OCI-M2 (cell line): ENCODE measurements around the gene PSME3IP1.

Experiments
- DNase-seq: peaks from one replicate; lab custom pipeline; 2025; ENCODE audit not compliant: unreplicated experiment; lab: John Stamatoyannopoulos, UW

The PSME3IP1 gene

DNA sequence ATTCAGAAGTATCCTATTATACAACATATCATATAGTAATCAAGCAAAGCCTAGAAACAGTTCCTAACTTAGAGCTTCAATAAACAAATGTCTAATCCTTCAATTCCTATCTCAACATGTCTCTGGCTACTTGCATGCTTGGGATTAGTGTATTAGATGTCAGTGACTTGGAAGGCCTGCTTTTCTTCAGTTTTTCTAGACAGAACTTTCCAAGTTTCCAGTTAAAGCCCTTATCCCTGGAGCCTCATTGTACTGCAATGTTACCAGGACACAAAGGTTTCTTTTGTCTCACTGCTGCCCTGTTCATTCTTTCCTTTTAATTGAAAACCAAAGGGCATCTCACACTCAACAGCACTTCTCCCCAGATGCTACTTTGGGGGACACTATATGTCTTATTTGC lies 16.5 kb downstream of the PSME3IP1 start:
- no peak for DNase-seq

DNA sequence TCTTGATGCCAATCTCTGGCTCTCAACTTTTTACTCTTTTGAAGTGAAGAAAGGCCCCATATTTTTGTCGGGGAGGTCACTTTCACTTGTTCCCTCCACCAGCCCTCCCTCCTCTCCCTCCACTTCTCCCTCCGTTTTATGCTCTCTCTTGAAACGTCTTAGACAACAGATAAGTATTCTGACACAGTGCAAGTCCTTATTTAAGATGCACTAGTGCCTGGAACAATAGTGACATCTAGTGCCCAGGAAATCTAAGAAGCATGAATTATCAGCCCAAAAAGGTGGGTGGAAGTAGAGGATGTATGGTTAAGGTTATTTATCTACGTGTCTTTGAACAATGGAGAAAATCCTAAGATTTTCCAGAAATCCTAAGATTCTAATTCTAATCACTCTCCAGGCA lies 17.9 kb downstream of the PSME3IP1 start:
- no peak for DNase-seq

DNA sequence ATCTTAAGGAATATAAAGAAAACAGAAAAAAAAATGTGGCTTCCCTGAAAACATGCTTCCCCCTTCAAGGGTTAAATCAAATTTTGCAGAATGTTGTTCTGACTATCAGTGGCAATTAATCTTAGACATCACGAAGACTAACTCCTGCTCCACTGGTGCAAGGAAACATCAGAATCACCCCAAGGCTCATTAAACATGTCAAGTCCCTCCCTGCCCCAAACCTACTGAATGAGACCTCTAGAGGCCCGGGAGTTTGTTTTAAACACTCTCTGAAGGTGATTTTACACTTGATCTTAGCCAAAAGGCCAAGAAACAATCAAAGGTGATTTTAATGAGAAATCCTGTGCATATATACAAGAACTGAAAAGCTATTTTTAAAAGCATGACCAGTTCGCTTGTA lies 18.3 kb downstream of the PSME3IP1 start:
- DNase-seq: no peak

DNA sequence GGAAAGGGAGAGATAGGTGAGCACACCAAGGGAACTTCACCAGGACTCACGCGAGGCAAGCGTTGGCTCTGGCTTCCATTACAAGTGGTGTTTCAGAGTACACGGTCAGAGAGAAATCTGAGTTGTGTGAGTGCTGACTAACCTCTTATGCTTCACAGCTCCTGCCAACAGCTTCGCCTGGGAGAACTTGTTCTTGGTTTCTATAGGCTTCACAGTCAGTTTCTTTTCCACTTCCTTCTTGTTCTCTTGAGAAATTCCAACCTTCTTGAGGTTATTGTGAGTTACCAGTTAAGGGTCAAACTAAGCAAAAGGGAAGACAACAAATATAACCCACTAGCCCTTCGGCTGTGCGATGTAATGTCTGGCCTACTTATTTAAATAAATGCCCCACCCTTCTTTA lies 18.9 kb downstream of the PSME3IP1 start:
- no peak for DNase-seq

DNA sequence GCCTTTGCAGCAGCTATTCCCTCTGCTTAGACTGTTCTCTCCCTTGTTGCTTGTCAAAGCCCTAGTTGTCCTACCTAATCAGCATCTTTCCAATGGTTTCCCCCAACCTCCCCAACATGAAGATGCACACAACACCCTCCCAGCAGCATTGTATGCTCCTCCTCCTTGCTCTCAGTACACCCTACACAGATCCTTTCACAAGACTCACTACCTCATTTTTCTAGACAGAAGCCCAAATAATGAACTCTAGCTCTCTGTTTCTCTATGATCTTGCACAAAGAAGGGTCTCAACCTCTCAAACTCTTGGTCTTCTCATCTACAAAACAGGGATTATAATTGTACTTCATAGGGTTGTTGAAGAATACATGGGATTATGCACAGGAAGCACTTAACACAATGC lies 19.4 kb downstream of the PSME3IP1 start:
- DNase-seq: no peak

DNA sequence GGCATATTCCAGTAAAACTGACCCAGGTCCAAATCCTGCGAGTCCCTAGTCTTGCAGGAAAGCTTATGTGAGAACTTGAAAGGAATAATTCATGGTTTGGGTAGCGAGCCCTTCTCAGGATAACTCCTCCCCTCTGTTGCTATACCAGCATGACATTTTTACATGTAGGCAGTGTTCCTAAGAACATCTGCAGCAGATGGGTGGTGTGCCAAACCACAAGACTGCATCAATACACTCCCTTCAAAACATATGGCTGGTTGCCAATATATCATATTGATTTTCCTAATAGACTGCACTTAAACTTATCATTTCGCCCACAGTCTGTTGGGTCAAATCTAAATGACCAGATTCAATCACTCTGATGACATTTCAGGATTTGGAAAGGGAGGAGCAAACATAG lies 19.9 kb downstream of the PSME3IP1 start:
- DNase-seq: no peak

DNA sequence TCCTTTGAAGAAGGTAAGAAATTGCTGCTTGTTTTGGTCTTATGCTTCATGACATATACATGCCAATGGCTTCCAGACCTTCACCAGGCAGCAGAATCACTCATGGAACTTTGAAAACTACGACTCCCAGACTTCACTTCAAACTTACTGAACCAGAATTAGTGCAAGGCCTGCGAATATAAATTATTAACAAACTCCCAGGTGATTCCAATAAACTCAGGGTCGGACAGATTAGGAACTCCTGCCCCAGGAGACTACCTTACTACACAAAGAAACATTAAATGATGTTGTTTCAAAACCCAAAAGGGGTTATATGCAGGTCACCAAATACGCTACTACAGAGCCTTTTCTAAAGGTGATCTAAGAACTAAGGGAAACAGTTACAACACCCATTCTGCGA lies 20.4 kb downstream of the PSME3IP1 start:
- DNase-seq: no peak

DNA sequence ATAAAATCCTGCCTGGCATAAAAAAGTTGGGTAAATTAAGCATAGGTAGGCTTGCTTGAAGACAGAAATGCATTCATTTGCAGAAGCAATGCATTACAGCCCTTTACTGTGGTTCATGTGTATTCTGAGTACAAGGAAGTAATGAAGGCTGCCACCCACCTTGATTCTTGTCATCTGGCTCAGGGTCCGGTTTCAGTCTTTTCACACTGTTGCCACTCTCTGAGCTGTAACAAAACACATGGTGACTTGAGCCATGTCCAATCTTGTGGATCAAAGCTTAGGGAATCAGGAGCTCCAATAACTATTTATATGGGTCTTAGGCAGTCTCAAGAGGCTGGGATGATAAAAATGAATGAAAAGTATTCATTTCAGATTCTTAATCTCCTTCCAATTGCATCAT lies 22.0 kb downstream of the PSME3IP1 start:
- DNase-seq: no peak

DNA sequence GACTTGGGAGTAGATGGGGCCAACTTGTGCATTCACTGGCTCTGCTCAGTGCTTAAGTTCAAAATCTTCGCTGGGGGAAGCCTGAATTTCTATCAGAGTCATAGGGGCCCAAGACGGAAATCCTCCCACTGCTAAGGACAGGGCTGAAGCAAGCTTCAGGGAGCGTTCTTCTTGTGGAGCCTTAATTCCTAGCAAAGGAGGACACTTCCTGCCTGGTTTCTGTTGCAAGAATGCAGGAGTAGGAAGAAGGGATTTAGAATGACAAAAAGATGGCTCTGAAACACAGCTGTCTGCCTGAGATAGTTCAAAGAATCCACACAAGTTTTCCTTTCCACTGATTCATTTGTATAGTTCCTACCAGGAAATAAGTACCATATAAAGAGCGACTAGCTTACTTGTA lies 26.4 kb downstream of the PSME3IP1 start:
- no peak for DNase-seq

DNA sequence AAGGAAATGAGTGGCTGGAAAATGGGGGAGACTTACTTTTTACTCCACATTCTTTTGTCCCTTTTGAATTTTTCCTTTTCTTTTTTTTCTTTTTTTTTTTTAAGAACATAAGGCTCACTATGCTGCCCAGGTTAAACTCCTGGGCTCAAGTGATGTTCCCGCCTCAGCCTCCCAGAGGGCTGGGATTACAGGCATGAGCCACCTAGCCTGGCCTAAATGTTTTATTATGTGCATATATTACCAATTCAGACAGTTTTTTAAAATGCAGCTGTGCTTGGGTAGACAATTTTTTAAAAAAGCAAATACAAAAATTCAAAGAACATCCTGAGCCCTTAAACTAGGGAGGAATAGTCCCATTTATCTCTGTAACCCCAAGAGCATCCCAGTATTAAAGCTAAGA lies 28.3 kb downstream of the PSME3IP1 start:
- DNase-seq: no peak

DNA sequence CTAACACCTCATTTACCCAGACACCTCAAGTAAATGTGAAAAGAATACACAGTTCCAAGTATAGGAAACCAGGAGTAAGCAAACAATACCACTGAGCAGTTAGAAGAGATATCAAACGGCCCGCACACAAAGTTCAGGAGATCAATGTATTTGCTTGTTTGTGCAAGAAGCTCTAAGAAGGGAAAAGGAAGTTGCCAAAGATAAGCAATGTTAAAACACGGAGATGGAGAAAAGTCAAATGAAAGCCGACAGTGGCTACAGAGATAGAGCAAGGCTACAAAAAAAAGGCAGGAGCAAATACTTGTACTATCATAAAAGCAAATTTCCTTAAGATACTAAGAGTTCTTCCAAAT lies 29.5 kb downstream of the PSME3IP1 start:
- DNase-seq: no peak

DNA sequence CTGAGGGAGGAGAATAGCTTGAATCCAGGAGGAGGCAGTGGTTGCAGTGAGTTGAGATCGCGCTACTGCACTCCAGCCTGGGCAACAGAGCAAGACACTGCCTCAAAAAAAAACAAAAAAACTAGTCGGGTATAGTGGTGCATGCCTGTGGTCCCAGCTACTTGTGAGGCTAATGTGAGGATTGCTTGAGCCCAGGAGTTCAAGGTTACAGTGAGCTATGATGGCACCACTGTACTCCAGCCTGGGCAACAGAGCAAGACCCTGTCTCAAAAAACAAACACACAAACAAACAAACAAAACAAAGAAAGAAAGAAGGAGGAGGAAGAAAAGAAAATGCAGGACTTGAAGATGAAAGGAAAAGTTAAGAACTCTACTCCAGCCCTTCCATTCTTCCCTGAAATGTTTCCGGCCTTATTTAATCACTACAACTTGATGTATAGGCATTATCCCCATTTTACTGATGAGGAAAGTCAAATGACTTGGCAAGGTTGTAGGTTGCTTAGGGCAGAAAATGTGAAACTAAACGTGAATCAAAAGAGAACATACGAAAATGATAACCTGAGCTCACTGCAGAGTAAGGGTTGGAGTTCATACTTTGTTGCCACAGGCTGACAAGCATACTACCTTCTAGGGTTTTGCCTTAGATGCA lies 30.0 kb downstream of the PSME3IP1 start:
- no peak for DNase-seq

DNA sequence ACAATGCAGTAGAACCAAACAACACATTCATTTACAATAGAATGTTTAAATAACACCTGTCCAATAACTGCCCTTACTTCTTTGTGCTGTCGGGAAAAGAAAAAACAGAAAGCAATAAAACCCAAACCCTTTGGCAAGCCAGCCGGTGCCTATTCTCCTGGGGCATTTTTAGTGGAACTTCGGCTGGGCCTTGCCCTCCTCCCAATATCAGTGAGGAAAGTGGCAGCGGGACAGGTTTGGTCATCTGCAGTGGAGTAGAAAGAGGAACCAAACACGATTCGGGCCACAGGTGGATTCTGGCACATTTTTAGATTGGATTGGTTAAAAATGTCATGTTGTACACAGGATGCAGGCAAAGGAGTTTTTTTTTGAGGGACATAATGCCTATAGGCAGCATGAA lies 32.0 kb downstream of the PSME3IP1 start:
- DNase-seq: no peak

DNA sequence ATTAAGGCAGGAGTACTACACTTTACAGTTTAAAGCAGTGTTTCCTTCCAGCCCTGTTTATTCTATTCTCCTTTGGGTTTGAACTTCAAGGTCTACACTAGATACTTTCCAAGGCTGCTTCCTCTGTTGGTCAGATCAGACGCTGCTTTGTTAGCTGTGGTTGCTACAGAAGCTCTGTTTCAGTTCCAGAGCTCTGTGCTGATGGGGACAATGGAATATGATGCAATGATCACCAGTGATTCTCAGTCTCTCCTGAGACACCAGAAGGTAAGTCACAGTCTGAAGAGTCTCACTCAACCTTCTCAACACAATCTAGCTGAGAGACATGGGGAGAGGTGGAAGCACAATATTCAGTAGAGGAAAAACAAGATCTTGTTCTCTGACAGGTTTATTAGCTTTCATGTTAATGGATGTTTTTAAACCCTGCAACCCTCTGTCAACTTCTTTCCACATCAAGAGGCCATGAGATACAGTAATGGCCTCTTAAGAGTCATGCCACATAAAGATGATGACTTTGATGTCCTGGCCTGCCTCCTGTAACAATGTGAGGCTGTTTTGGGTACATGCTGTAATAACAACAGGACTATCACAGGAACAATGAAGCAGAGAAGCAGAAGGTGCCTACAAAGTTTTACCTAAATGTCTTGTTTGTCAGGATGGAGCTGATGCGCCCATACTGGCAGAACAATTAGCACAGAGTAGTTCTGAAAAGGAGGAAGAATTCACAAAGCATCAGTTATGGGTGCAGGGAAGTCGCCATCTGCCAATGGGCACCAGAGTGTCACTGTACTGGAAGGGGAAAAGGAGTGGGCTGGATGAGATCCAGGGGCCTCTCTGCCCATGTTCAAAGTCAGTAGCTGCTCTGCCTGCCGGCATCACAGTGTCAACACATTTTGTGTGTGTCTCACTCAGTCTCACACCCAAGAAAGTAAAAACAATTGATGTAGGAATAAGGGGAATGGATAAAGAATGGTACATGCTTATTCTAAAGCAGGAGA lies 33.4 kb downstream of the PSME3IP1 start:
- no peak for DNase-seq

DNA sequence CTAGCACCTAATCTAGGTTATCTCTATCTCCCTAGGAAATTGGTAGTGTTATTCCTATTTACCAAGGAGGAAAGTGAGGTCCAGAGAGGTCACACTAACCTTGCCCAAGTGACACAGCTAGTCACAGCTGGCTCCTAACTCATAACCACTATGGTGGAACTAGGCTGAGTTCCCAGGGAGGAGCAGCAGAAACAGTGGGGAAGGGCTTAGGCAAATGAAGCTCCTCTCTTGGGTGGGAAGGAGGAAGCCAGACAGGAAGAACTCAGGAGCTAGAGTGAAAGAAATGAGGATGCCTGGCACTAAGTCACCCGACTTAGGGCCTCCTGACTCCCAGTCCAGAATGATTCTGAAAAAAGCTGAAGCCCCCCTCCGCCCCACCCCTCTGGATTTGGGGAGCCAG lies 34.5 kb downstream of the PSME3IP1 start:
- DNase-seq: no peak

DNA sequence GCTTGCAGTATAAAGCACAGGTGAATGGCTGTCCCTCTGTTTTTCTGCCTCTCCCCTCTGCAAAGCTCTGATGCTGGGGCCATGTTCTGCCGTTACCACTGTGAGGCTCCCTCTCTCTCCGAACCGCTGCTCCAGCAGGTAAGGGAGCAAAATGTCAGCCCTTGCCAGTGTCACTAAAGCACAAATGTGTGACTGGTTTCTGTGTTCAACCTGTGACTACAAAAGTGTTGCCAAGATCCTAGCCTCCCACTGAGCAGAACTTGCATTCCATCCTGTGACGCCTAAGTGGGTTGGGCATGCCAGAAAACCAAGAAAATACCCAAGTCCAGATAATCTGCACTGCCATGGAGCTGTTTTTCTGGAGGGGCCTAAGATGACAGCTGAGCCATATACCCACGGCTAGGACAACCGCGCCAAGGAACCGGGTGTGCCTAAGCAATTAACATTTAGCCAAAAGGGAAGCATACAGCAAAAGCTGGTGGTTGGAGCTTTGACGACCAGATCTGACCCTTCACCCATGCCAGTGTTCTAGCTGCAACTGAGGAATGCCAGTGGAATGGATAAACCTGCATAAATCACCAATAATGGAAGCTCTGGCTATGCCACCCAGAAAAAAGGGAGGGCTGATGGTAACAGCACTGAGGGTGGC lies 35.0 kb downstream of the PSME3IP1 start:
- DNase-seq: no peak

DNA sequence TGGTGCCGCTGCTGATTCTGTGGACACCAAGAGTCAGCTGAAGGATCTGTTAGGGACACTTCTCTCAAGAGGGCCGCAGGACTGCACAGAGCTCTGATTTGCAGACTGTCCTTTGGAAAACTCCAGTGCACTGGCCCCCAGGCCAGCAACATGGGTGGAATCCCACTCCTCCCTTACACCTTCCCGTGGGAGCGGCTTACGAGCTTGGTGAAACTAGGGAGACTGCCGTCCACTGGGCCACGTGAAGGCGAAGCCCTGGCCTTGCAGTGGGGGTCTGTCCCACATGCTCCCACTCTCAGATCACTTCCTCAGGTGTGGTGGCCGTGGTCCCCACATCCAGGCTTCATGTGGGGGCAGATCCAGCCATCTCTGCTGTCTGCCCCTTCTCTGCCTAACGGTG lies 36.4 kb downstream of the PSME3IP1 start:
- DNase-seq: no peak

DNA sequence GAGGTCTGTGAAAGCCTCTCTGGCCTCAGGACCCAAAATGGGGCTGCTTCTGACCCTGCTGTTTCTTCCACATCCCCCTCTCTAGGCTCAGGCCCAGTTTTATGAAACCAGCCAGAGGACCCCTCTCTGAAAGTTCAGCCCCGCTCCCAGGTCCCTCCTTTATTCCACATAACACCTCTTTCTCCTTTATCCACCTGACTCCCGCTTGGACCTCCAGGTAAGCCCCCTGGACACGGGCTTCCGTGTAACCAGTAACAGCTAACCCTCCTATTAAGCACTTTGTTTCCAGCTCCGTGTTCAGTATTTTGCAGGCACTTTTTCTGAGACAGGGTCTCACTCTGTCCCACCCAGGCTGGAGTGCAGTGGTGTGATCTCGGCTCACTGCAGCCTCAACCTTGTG lies 37.4 kb downstream of the PSME3IP1 start:
- no peak for DNase-seq

DNA sequence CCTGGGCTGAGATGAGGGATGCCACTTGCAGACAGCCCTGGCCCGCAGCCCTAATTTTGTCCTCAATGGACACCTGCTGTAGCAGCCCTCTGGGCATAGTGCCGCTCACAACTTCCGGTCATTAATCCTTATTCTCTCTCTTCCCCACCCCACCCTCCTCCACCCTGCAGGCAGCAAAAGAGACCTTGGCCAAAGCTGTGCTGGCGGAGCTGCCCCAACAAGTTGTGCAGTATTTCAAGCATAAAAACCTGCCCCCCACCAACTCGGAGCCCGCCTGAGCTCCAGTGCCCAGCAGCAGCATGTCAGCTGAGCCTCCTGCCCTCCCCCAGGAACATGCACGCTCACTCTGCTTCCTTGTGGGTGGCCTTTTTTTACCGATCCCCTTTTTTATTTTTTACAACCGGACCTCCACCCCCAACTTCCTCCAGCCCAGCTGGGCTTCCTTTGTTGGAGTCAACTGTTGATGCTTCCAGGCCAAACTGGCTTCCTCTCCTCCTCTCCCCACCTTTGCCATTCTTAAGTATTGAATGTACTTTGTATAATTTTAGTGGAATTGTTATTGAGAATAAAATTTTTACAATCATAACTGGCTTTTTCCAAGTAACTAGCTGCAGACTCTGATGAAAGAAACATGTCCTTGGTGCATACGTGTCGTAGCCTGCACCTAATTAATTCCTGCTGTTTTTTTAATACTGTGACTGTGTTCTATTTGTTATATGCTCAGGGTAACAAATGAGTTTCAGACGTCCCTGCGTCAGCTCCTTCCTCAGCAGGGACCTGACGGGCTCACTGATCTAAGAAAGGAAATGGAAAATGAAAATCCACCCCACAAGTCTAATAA lies 38.2 kb downstream of the PSME3IP1 start:
- DNase-seq: no peak

DNA sequence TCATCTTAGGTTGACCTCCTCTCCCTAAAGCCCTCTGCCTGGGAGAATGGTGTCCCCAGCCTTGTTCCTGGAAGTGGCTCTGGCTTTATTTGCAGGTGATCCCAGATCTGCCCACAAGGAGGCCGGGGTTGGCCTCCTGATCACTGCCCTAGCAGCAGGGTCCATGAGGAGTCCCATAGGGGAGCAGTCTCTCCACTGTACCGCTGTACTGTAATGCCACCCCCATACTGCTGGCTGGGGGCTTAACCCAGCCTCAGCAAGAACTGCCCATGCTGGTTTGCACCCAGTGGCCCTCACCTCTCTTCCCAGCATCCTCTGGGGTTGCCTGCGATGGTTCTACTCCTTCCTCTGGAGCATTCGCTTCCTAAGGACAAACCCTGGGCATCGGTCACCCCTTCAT lies 39.1 kb downstream of the PSME3IP1 start:
- DNase-seq: no peak

DNA sequence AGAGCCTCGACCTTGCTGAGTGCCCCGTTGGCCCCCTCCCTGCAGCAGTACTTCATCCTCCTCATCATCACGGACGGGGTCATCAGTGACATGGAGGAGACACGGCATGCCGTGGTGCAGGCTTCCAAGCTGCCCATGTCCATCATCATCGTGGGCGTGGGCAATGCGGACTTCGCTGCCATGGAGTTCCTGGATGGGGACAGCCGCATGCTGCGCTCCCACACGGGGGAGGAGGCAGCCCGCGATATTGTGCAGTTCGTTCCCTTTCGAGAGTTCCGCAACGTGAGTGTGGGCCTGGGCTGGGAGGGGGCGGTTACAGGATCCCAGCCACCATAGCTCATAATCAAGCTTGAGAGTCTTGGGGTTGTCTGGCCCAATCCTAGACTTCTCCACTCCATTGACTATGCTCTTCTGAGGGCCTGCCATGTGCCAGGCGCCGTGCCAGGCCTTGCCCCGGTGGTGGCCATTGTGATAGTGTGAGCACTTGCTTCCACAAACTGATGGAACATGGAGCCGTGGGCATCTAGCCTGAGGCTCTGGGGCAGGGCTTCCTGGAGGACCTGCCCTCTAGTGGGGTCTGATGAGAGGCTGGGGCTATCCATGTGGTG lies 39.7 kb downstream of the PSME3IP1 start:
- DNase-seq: no peak
